HepG2 (cell line): ENCODE measurements around the gene TRAK1. TPM values are rescaled to one million over a fixed set of nuclear protein-coding genes. Genes with fewer than 3 reads are reported as not detected.

Source experiments
- ATAC-seq: fragments of 200-7000 bp; cut with Tn5 transposase; 3 replicates; pipeline ENCODE4 v1.9.1; 2020; ENCODE audit warnings: mild to moderate bottlenecking, moderate library complexity
- BruUV-seq: library from RNA; stranded (reverse); fragments of 400-500 nt; replicated peaks from 2 replicates; lab custom pipeline; 2021; lab: Mats Ljungman, UMichigan
- CTCF ChIA-PET: fragments of 300-600 bp; formaldehyde crosslinking; extraction: SDS; loops from one replicate; lab custom pipeline; 2021; ENCODE audit warnings: low total read pairs, inconsistent platforms, low intra/inter-chr PET ratio; lab: Yijun Ruan, JAX
- POLR2A ChIA-PET: fragments of 350-600 bp; sonication (Branson Sonifier 250); formaldehyde crosslinking; loops from one replicate; lab custom pipeline; 2020; ENCODE audit warnings: antibody characterized with exemption, inconsistent platforms; lab: Yijun Ruan, JAX
- DNase-seq: peaks from one replicate; pipeline ENCODE4 v3.0.0-alpha.2; 2015; ENCODE audit warnings: low spot score
- FAIRE-seq: peaks from 3 replicates; lab custom pipeline; 2011; peaks lifted over from hg19 to GRCh38; lab: Jason Lieb, UNC
- H2AFZ ChIP-seq: one replicate; pipeline ENCODE4 v1.6.1; 2011; ENCODE audit warnings: low read length, inconsistent platforms
- H3K27ac ChIP-seq: fragments of 300-600 bp; 3 replicates; pipeline ENCODE4 v1.8.0; 2011; ENCODE audit warnings: mixed run types, mild to moderate bottlenecking, mixed read lengths, low read length, inconsistent platforms; ENCODE audit not compliant: insufficient read depth; ENCODE audit errors: extremely low read length
- H3K27me3 ChIP-seq, 2 experiments: fragments of 200-600 bp in 1 of 2; 2 replicates in 1 of 2; 3 replicates in 1 of 2; pipeline versions ENCODE4 v1.6.0 to v1.8.0; 2011; ENCODE audit warnings: low read length in 2 of 2, mild to moderate bottlenecking in 2 of 2, moderate library complexity in 2 of 2, inconsistent platforms in 1 of 2; ENCODE audit not compliant: insufficient read depth in 2 of 2, control insufficient read depth in 1 of 2
- H3K36me3 ChIP-seq, 2 experiments: fragments of 200-600 bp in 1 of 2; replicated peaks in 1 of 2; 2 replicates in 1 of 2; 3 replicates in 1 of 2; pipeline versions ENCODE4 v1.5.1 to v1.8.0; 2011; ENCODE audit warnings: low read length in 2 of 2, inconsistent platforms in 1 of 2; ENCODE audit not compliant: insufficient read depth in 2 of 2, control insufficient read depth in 1 of 2
- H3K4me1 ChIP-seq: 2 replicates; pipeline ENCODE4 v1.5.1; 2012; ENCODE audit warnings: low read length, inconsistent platforms; ENCODE audit not compliant: insufficient read depth
- H3K4me2 ChIP-seq: 2 replicates; pipeline ENCODE4 v1.6.0; 2011; ENCODE audit warnings: low read depth, low read length, inconsistent platforms
- H3K4me3 ChIP-seq, 3 experiments: fragments of 200-600 bp in 1 of 3; sonication (generic), shearing (Covaris generic) in 1 of 3; replicated peaks in 1 of 3; 2 replicates each; pipeline ENCODE4 v1.5.1; 2011 to 2016; ENCODE audit warnings: low read length in 3 of 3, inconsistent platforms in 2 of 3, low read depth in 2 of 3, mild to moderate bottlenecking in 2 of 3, control low read depth in 1 of 3, mixed read lengths in 1 of 3; ENCODE audit not compliant: insufficient read depth in 1 of 3
- H3K79me2 ChIP-seq: one replicate; pipeline ENCODE4 v1.6.1; 2011; ENCODE audit warnings: low read length, inconsistent platforms; ENCODE audit not compliant: insufficient read depth
- H3K9ac ChIP-seq: 2 replicates; pipeline ENCODE4 v1.6.0; 2011; ENCODE audit warnings: mild to moderate bottlenecking, low read depth, low read length, inconsistent platforms; ENCODE audit not compliant: insufficient read depth
- H3K9me3 ChIP-seq: 2 replicates; pipeline ENCODE4 v1.5.1; 2012; ENCODE audit warnings: mild to moderate bottlenecking, low read length
- H4K20me1 ChIP-seq: 2 replicates; pipeline ENCODE4 v1.6.0; 2011; ENCODE audit warnings: inconsistent platforms, mild to moderate bottlenecking, low read length, moderate library complexity; ENCODE audit not compliant: insufficient read depth
- CREB3 ChIP-seq: sonication (generic); formaldehyde crosslinking; IDR thresholded peaks from 2 replicates; pipeline ENCODE4 v1.5.0; 2020; ENCODE audit warnings: missing genetic modification reagents
- FOXP4 ChIP-seq: sonication (generic); formaldehyde crosslinking; IDR thresholded peaks from 2 replicates; pipeline ENCODE4 v1.4.0; 2020; ENCODE audit warnings: missing genetic modification reagents
- GATA4 ChIP-seq: sonication (generic); IDR thresholded peaks from 2 replicates; pipeline ENCODE4 v1.6.1; 2016; ENCODE audit warnings: antibody characterized with exemption, low read depth, borderline replicate concordance
- IRF9 ChIP-seq: sonication (generic); formaldehyde crosslinking; IDR thresholded peaks from 2 replicates; pipeline ENCODE4 v1.8.0; 2022; ENCODE audit warnings: missing genetic modification reagents, mild to moderate bottlenecking, borderline replicate concordance
- NFE2L1 ChIP-seq: sonication (generic); formaldehyde crosslinking; IDR thresholded peaks from 2 replicates; pipeline ENCODE4 v1.4.0; 2020; ENCODE audit warnings: missing genetic modification reagents, mild to moderate bottlenecking, borderline replicate concordance
- NKX3-1 ChIP-seq: sonication (generic); formaldehyde crosslinking; IDR thresholded peaks from 2 replicates; pipeline ENCODE4 v1.5.0; 2020; ENCODE audit warnings: missing genetic modification reagents
- TAF1 ChIP-seq: sonication (generic); formaldehyde crosslinking; IDR thresholded peaks from 2 replicates; pipeline ENCODE4 v1.4.0; 2020; ENCODE audit warnings: missing genetic modification reagents
- WGBS: methylation state at CpG from one replicate; pipeline ENCODE4 v1.1.6; 2017; ENCODE audit warnings: low lambda C conversion rate; 5-methylcytosine and 5-hydroxymethylcytosine counted together
- in situ Hi-C: cut with HindIII; loops from 2 replicates; pipeline ENCODE4 v1.10.0; 2017; ENCODE audit warnings: low pct_unique_long_range_greater_than_20kb; ENCODE audit not compliant: extremely low pct_ligation_motif_present
- intact Hi-C: fragments of 100-400 bp; cut with micrococcal nuclease; formaldehyde crosslinking; loops from one replicate; pipeline ENCODE4 v1.10.0; 2022; ENCODE audit not compliant: unreplicated experiment
- polyA plus RNA-seq, 8 experiments: library from polyadenylated mRNA; depleted of rRNA in 3 of 8; stranded (reverse) in 7 of 8; unstranded in 1 of 8; fragments of >200 nt; fragmentation: Illumina TruSeq in 4 of 8; extraction: Trizol in 4 of 8; gene quantifications; 2 replicates each; pipeline versions ENCODE4 v1.2.1 to v1.2.3, GENCODE V29; 2011 to 2016; ENCODE audit warnings: low read depth in 4 of 8, missing spikeins in 1 of 8, mixed read lengths in 1 of 8; ENCODE audit not compliant: insufficient read depth in 1 of 8
- total RNA-seq, 5 experiments: library from RNA; depleted of rRNA; stranded (reverse); fragments of >200 nt; fragmentation: Illumina TruSeq; extraction: Trizol; gene quantifications; 2 replicates each; pipeline ENCODE4 v1.2.3, GENCODE V29; 2016; ENCODE audit warnings: low read depth in 1 of 5

Gene TRAK1
- total and polyA plus RNA-seq, 2 of the 13 experiments (the other 11 are each of a cell fraction or from before 2014, with no cell fraction given): 20.5 to 46.6 TPM

- no peak for TF ChIP-seq CREB3 (CRISPR knock-in tag)
- TF ChIP-seq IRF9 (CRISPR knock-in tag): no peak
- TF ChIP-seq FOXP4: no peak
- no peak for TF ChIP-seq NFE2L1 (CRISPR knock-in tag)
- no peak for TF ChIP-seq NKX3-1 (CRISPR knock-in tag)
- no peak for TF ChIP-seq TAF1 (CRISPR knock-in tag)
- TF ChIP-seq GATA4: no peak
- H2AFZ ChIP-seq: no peak overlapping the region
- no peak for DNase-seq
Measured at GRCh38 chr3:42127226-42127625, 36.1 kb downstream of the TRAK1 start.

More at GRCh38 chr3:42127226-42127625, 36.1 kb downstream of the TRAK1 start:
- Histone ChIP-seq H3K79me2 (peaks cover 20% of the 10 kb centered on the region), H3K9ac (no peak overlapping the region), H3K4me1 (peaks cover 82% of the 10 kb centered on the region), H3K4me2 (no peak overlapping the region), H3K4me3 (no peak overlapping the region), H4K20me1 (no peaks in the 10 kb centered on the region), H3K36me3 (peaks cover 4 to 13% of the 10 kb centered on the region in 2 experiments; a peak in 2 of 5 replicates), H3K27ac (no peak overlapping the region), H3K27me3 (no peaks in the 10 kb centered on the region), H3K9me3 (no peaks in the 10 kb centered on the region)
- BruUV-seq: no TSS peak
- FAIRE-seq (no peak), ATAC-seq (no peak)
- CTCF ChIA-PET: no interaction called here
- POLR2A ChIA-PET: no interaction called here
- intact Hi-C loops: no loop called here
- WGBS: 98% methylated on average over 3 of the region's 3 CpGs
- in situ Hi-C loops: no loop called here
